Cortex of kidney (tissue), 1 donor: ENCODE measurements around the gene ZBTB25.

ENCODE experiments used
- DNase-seq: peaks from one replicate; lab custom pipeline; 2025; lab: John Stamatoyannopoulos, UW

Gene ZBTB25

DNA sequence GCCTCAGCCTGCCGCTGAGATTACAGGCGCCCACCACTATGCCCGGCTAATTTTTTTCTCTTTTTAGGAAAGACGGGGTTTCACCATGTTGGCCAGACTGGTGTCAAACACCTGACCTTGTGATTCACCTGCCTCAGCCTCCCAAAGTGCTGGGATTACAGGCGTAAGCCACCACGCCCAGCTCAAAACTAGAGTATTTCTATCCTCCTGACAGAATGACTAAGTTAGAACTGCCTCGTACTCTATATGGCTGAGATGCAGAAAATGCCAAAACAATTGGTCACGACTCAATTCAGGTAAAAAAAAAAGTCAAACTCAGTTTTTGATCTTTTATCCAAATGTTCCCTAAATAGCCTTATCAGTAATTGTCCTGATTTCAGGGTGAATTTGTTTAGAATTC, 27.2 kb downstream of the ZBTB25 start:
- DNase-seq: no peak

DNA sequence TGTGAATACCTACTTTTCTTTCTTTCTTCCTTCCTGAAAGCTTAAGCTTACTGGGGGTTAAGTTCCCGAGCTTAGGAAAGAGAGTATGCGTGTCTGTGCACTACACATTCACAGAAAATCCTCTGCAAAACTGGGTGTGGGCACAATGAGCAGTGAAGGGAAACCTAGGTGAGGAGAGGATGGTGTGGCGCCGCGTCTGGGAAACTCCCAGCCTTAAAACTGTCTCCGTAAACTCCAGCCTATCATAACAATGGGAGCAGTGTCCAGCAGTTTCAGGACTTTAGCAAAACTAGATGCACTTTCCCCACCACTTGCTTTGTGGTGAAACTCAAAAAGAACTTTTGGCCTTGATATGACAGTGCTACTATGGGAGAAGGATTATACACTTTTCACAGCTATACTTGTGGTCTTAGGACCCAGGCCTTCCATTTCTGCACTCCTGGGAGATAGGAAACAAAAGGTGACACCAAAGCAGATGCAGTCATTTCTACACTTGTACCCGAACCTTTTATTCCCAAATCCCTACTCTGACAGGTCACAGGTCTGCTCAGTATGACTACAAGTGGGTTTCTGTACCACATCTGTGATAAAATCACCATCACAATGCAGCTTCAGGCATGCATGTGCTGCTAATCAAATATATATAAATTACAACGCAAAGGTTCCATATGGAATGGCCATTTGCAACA, 27.9 kb downstream of the ZBTB25 start:
- DNase-seq: no peak

- no peak for DNase-seq
Observed at GRCh38 chr14:64474698-64475097, 28.9 kb downstream of the ZBTB25 start.

DNA sequence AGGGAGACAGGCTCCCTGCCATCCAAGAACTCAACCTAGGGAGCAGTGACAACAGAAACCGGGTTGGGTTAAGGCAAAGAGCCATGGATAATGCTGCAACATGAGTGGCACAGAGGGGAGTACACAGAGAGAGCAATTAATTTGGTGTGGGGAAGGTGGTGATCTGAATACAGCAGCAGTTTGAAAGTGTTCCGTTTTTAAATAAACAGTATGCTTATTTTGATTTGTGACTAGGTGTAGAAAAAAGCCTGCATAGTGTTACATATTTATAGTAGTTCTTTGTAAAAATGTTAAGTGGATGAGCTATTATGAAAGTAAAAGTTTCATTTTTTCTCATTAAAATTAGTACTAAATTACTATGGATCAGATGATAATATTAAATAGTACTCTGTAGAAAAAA, 29.6 kb downstream of the ZBTB25 start:
- no peak for DNase-seq

DNA sequence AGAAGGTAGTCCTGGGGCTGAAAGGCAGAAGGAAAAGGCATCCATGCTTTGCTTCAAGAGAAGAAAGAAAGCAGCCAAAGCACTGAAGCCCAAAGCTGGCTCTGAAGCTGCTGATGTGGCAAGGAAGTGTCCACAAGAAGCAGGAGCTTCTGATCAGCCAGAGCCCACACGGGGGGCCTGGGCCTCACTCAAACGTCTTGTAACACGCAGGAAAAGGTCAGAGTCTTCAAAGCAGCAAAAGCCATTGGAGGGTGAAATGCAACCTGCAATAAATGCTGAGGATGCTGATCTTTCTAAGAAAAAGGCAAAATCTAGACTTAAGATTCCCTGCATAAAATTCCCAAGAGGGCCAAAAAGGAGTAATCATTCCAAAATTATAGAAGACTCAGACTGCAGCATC, 35.2 kb downstream of the ZBTB25 start:
- DNase-seq: no peak

DNA sequence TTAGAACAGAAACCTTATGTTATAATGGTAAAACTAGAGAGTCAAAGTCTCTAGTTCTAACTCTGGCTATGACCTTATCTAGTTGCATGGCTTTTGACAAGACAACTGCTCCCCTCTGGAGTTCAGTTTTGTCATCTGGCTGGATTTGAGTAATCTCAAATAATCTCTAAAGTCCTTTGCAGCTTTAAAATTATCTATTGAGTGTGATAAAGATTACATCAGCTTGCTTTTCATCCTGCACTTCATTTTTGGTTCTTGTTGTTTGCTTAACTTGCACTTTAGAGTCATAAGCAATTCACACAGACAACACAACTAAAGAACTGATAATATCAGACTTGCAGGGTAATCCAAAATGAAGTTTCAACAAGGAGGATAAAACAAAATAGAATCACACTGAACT, 36.1 kb downstream of the ZBTB25 start:
- DNase-seq: no peak

- DNase-seq: no peak
Observed at GRCh38 chr14:64467101-64467500, 36.5 kb downstream of the ZBTB25 start.

- DNase-seq: no peak
Observed at GRCh38 chr14:64465831-64466554, 37.6 kb downstream of the ZBTB25 start.

GRCh38 chr14:64465191-64465822, 38.3 kb downstream of the ZBTB25 start, which contains the start of gene AKAP5:
Gene AKAP5 (plus strand): TSS chr14:64465499. CDS start chr14:64468395, 2,896 bp downstream.
- DNase-seq: no peak

DNA sequence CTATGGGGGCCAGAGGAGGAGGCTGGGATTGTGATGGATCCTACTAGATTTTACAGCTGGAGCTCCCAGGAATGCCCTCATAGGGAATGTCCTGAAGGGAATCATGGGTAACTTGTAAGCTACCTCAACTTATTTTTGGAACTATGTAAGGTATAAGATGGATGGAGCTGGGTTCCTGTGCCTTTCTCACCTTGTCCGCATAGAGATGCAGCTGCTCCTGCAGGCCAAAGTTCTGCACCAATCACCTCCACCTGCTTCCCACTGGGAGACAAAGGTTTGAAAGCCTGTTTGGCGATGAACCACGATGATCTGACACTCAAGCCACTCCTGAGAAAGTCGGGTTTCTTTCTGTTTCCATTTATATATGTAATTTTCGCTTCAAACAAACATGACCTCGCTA, 39.0 kb downstream of the ZBTB25 start:
- DNase-seq: no peak

DNA sequence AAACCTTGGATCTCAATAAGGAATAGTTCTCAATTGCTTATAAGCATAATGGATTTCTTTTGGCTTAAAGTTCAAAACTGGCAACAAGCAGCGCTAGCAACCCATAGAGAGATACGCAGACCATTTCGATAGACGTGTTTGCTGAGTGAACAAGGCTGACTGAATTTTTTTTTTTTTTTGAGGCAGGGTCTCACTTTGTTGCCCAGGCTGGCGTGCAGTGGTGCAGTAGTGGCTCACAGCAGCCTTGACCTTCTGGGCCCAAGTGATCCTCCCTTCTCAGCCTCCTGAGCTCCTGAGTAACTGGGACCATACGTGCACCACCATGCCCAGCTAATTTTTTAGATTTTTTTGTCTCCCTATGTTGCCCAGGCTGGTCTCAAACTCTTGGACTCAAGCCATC, 39.8 kb downstream of the ZBTB25 start:
- DNase-seq: no peak

- DNase-seq: no peak
Observed at GRCh38 chr14:64463195-64463594, 40.4 kb downstream of the ZBTB25 start.

- DNase-seq: no peak
Observed at GRCh38 chr14:64461221-64461620, 42.4 kb downstream of the ZBTB25 start.

DNA sequence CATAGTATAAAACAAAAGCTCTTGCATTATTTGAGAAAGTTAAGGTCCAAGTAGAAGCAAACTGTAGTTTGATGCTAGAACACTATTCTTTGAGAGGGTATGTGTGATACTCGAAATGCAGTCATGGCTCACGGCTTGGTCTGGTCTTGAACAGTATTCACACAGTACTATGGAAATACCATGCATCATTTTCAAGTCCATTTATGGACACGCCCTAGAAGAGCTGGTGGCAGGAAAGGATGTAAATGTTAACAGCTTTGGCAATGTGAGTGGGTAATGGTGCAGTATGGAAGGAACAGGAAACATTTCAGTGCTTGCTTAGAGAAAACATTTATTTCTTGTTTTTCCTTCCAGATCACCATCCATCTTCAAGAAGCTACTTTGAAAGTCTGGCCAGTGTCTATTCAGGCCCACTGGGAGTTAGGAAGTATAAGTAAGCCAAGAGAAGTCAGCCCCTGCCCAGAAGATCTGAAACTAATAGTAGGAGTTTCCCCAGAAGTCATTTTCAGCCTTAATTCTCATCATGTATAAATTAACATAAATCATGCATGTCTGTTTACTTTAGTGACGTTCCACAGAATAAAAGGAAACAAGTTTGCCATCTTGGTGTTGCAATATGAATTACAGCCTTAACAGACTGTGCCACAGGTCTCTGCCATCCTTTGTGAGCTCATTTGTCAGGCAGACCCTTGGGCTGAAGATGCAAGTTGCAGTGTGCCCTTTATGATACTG, 44.1 kb downstream of the ZBTB25 start:
- DNase-seq: no peak

DNA sequence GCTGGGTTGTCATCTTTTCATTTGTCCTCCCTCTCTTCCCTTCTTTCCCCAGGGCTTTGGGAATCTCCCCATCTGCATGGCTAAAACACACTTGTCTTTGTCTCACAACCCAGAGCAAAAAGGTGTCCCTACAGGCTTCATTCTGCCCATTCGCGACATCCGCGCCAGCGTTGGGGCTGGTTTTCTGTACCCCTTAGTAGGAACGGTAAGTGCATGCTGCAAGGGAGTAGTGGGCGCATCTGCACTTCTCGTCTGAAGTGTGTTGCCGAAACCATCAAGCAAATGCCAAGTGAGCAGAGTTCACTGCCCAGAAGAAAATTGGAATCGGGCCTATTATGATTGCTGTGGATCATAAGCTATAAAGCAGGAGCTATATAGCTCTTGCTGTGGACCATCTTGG, 49.0 kb downstream of the ZBTB25 start:
- no peak for DNase-seq

DNA sequence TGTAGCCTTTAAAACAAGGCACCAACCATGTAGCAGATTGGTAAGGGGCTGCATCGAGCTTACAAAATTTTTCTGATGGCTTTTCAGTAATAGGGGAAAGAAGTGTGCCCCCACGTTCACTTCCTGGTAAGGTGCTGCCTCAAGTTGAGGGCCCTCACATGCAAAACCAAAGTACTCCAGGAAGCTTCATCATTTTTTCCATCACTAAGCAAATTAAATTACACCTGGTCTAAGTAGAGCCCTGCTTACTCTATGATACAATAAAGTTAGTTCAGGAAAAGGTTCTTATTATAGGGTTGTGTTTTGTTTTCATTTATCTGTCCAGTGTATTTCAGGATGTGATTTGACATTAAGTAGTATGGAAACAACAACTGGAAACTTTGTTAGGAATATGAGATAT, 53.4 kb downstream of the ZBTB25 start:
- DNase-seq: no peak

- DNase-seq: no peak
Observed at GRCh38 chr14:64447876-64448670, 55.6 kb downstream of the ZBTB25 start.

DNA sequence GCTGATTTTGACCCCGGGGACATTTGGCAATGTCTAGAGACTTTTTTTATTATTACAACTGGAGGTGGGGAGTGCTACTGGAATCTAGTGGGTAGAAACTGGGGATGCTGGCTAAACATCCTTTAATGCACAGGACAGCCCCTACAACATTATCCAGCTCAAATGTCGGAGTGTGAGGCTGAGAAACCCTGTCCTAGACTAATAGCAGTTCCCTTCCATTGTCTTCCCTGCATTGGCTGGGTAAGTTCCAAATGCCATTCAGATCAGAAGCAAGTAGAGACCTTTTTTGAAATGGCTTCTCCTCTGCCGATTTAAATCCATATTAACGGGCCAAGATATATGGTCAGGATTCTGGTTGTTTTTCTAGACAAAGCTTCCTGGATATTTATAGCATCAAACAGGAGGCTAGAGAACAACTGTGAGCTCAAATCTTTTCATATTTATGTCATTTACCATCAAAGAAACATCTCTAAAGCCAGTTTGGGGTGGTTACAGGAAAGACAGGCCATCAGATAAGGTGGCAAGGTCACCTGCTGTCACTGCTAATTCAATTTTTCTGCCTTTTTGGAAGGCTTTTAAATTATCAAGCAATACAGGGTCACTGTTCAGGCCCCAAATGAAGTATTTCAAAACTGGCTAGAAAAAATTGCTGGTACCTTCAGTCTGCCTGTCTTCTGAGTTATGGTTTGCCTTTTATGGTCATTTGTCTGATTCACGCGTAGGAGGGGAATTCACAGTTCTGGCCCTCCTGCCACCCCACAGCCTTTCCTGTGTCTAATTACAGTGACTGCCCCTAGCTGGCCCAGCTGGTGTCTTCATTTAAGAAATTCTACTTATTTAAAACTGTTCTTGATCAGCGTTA, 58.4 kb downstream of the ZBTB25 start:
- DNase-seq: no peak

GRCh38 chr14:64444140-64444539, 59.5 kb downstream of the ZBTB25 start:
- DNase-seq: no peak

DNA sequence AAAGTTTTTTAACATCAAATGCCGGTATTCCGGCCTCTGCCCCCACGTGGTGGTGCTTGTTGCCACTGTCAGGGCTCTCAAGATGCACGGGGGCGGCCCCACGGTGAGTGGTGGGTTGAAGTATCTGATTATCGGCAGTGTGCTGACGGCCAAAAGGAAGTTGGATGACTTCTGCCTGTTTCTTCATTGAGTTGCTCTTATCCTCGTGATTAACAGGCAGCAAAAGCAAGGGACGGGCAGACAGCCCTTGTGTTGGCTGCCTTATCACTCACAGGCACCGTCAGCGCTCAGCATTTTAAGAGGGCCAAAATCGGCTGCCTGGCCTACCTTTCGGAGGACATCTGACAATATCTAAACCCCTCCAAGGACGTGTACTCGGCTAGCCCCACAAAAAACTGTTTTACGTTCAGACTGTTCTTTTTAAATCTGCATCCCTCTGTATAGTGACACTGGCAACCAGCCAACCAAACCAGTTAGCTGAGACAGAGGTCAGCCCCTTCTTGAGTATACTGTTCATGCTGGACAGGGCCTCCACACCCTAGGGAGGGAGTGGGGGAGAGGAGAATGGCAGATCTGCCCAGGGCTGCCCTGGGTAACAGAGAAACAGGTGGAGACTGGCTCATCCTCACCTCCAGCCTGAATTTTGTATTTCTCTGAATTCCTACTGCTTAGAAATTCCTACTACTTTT, 61.2 kb downstream of the ZBTB25 start:
- no peak for DNase-seq
